Fibroblast of lung (primary cell): Measurements from ENCODE around the gene NBEA. TPM values are rescaled to one million over a fixed set of nuclear protein-coding genes. Genes with fewer than 3 reads are reported as not detected.

ENCODE experiments used
- DNase-seq, 2 donors: peaks; one replicate each; pipeline versions ENCODE4 v3.0.0 to v3.0.0-alpha.2; 2010; ENCODE audit warnings: low read depth in 2 of 2
- H2AFZ ChIP-seq: 2 replicates; pipeline ENCODE4 v1.5.1; 2012; ENCODE audit warnings: low read length, control low read depth, inconsistent platforms
- H3K27ac ChIP-seq: 2 replicates; pipeline ENCODE4 v1.5.1; 2011; ENCODE audit warnings: low read length, control low read depth; ENCODE audit not compliant: insufficient read depth
- H3K27me3 ChIP-seq: 2 replicates; pipeline ENCODE4 v1.5.1; 2011; ENCODE audit warnings: mild to moderate bottlenecking, low read length; ENCODE audit not compliant: control insufficient read depth, insufficient read depth
- H3K36me3 ChIP-seq: 2 replicates; pipeline ENCODE4 v1.5.1; 2011; ENCODE audit warnings: low read length; ENCODE audit not compliant: control insufficient read depth, insufficient read depth
- H3K4me1 ChIP-seq: 2 replicates; pipeline ENCODE4 v1.5.1; 2011; ENCODE audit warnings: low read length; ENCODE audit not compliant: control insufficient read depth, insufficient read depth; ENCODE audit errors: extremely low read depth
- H3K4me2 ChIP-seq: 2 replicates; pipeline ENCODE4 v1.5.1; 2011; ENCODE audit warnings: low read length, control low read depth; ENCODE audit not compliant: insufficient read depth; ENCODE audit errors: extremely low read depth
- H3K4me3 ChIP-seq, 4 experiments: fragments of 200-600 bp in 1 of 4; sonication (generic) in 1 of 4; replicated peaks in 1 of 4; 2 replicates each; pipeline ENCODE4 v1.5.1; 2011 to 2016; ENCODE audit warnings: low read length in 4 of 4, low read depth in 3 of 4, mild to moderate bottlenecking in 3 of 4, control low read depth in 2 of 4, inconsistent platforms in 1 of 4, mixed read lengths in 1 of 4; ENCODE audit not compliant: insufficient read depth in 1 of 4; ENCODE audit errors: control extremely low read depth in 1 of 4
- H3K79me2 ChIP-seq: 2 replicates; pipeline ENCODE4 v1.5.1; 2012; ENCODE audit warnings: mild to moderate bottlenecking, low read length, inconsistent platforms; ENCODE audit not compliant: control insufficient read depth, insufficient read depth
- H3K9ac ChIP-seq: 2 replicates; pipeline ENCODE4 v1.5.1; 2011; ENCODE audit warnings: mild to moderate bottlenecking, low read length, control low read depth; ENCODE audit not compliant: insufficient read depth
- H3K9me3 ChIP-seq: 2 replicates; pipeline ENCODE4 v1.5.1; 2012; ENCODE audit warnings: low read depth, low read length; ENCODE audit not compliant: control insufficient read depth, insufficient read depth
- H4K20me1 ChIP-seq: 2 replicates; pipeline ENCODE4 v1.5.1; 2011; ENCODE audit warnings: low read length; ENCODE audit not compliant: control insufficient read depth, insufficient read depth; ENCODE audit errors: extremely low read depth
- EZH2 ChIP-seq: IDR thresholded peaks from 2 replicates; pipeline ENCODE4 v1.5.1; 2012; ENCODE audit warnings: low read length, control low read depth, mild to moderate bottlenecking; ENCODE audit errors: missing control alignments
- polyA plus RNA-seq, 2 donors: library from polyadenylated mRNA; depleted of rRNA in 1 of 2; stranded (reverse) in 1 of 2; unstranded in 1 of 2; fragments of >200 nt; gene quantifications; 2 replicates each; pipeline ENCODE4 v1.2.1, GENCODE V29; 2011 to 2012; ENCODE audit warnings: missing spikeins in 1 of 2
- total RNA-seq: library from RNA; depleted of rRNA; stranded (reverse); fragments of >200 nt; gene quantifications from 2 replicates; pipeline ENCODE4 v1.2.1, GENCODE V29; 2014
- TF ChIP-seq, protein P1 (sequence below), 2 donors: IDR thresholded peaks in 1 of 2; conservative IDR thresholded peaks in 1 of 2; 1 replicate in 1 of 2; 2 replicates in 1 of 2; pipeline ENCODE4 v1.5.1; 2011 to 2012; ENCODE audit warnings: low read length in 2 of 2, control low read depth in 1 of 2, inconsistent platforms in 1 of 2, low read depth in 1 of 2, mild to moderate bottlenecking in 1 of 2

Gene NBEA
- total and polyA plus RNA-seq, 2 donors (not counting 1 experiment from before 2014, with no cell fraction given), result 3.6 to 7.8 TPM

DNA sequence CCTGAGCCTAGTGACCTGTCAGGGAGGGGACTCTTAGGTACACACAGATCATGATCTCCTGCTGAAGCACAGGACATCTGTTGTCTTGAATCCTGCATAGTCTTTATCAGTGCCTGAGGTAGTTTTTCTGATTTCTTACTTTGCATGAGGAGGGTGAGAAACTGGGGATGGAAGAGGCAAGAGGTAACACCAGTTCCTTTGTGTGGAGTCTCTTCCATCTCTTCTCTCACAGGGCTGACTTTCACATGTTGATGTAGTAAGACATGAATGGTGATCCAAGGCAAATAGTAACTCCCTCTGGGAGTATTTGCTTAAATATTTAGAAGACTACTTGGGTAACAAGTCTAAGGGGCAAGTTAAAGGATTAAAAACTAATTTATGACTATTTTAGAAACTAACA lies 9.5 kb downstream of the NBEA start:
- no peaks in the 10 kb centered on the region for H4K20me1 ChIP-seq
- H3K79me2 ChIP-seq, result no peaks in the 10 kb centered on the region
- H3K4me1 ChIP-seq, result no peaks in the 10 kb centered on the region
- H3K9me3 ChIP-seq, result no peaks in the 10 kb centered on the region
- H3K4me2 ChIP-seq, result no peak overlapping the region
- H2AFZ ChIP-seq, result no peak overlapping the region
- H3K4me3 ChIP-seq, result no peak overlapping the region
- H3K36me3 ChIP-seq, result no peaks in the 10 kb centered on the region
- no peak for TF ChIP-seq EZH2
- TF ChIP-seq, protein P1, sequence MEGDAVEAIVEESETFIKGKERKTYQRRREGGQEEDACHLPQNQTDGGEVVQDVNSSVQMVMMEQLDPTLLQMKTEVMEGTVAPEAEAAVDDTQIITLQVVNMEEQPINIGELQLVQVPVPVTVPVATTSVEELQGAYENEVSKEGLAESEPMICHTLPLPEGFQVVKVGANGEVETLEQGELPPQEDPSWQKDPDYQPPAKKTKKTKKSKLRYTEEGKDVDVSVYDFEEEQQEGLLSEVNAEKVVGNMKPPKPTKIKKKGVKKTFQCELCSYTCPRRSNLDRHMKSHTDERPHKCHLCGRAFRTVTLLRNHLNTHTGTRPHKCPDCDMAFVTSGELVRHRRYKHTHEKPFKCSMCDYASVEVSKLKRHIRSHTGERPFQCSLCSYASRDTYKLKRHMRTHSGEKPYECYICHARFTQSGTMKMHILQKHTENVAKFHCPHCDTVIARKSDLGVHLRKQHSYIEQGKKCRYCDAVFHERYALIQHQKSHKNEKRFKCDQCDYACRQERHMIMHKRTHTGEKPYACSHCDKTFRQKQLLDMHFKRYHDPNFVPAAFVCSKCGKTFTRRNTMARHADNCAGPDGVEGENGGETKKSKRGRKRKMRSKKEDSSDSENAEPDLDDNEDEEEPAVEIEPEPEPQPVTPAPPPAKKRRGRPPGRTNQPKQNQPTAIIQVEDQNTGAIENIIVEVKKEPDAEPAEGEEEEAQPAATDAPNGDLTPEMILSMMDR (conservative IDR thresholded peaks at IDR 0.05 in 1 of 2, IDR thresholded peaks at IDR 0.05 in 1 of 2; ENCODE audit: low read depth in 1 of 2, low read length in 2 of 2), result no peak
- no peak for DNase-seq
- H3K27ac ChIP-seq, result no peak overlapping the region
- H3K27me3 ChIP-seq, result no peaks in the 10 kb centered on the region
- no peak overlapping the region for H3K9ac ChIP-seq

DNA sequence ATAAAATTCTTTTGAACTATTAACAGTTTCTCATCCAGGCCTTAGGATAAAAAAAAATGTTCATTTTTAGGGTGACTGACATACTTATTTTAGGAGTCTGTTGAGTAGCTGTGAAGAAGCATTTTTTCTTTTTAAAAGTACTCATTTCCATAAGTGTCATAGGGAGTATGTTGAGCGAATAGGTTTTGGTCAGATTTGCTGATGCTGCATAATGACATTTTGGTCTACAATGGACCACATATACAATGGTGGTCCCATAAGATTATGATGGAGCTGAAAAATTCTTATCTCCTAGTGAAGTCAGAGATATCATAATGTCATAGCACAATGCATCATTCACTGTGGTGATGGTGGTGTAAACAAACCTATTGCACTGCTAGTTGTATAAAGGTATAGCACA lies 17.4 kb downstream of the NBEA start:
- no peaks in the 10 kb centered on the region for H3K4me1 ChIP-seq
- H3K4me3 ChIP-seq, result no peak overlapping the region
- no peak overlapping the region for H3K4me2 ChIP-seq
- H3K9ac ChIP-seq, result no peak overlapping the region
- H3K27me3 ChIP-seq, result no peaks in the 10 kb centered on the region
- DNase-seq, result no peak
- no peak overlapping the region for H3K27ac ChIP-seq
- no peak overlapping the region for H2AFZ ChIP-seq
- no peaks in the 10 kb centered on the region for H3K79me2 ChIP-seq
- H3K36me3 ChIP-seq, result no peaks in the 10 kb centered on the region
- H4K20me1 ChIP-seq, result no peaks in the 10 kb centered on the region
- no peak for TF ChIP-seq EZH2
- TF ChIP-seq, protein P1 (conservative IDR thresholded peaks at IDR 0.05 in 1 of 2, IDR thresholded peaks at IDR 0.05 in 1 of 2; ENCODE audit: low read depth in 1 of 2, low read length in 2 of 2), result no peak
- H3K9me3 ChIP-seq, result no peaks in the 10 kb centered on the region

DNA sequence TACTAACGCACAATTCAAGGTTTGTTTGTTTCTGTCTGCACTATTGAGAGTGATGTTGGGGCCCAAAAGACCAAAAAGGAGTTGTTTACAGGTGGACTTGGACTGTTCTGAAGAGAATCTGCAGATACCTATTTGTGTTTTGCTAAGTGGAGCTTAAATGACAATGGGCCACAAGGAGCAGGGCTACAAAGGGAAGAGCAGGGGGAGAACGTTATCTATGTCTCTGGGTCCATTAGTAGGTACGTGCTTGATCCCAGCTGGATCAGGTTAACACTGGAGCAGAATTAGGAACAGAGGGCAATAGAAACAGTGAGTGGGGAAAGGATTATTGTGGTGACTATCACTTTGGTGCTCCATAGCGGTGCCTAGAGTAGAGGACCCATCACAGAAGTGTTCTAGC lies 22.5 kb downstream of the NBEA start:
- H3K4me1 ChIP-seq, result no peaks in the 10 kb centered on the region
- H4K20me1 ChIP-seq, result no peaks in the 10 kb centered on the region
- H3K27ac ChIP-seq, result no peak overlapping the region
- H2AFZ ChIP-seq, result no peak overlapping the region
- H3K4me2 ChIP-seq, result no peak overlapping the region
- H3K36me3 ChIP-seq, result no peaks in the 10 kb centered on the region
- H3K9me3 ChIP-seq, result no peaks in the 10 kb centered on the region
- no peaks in the 10 kb centered on the region for H3K27me3 ChIP-seq
- H3K4me3 ChIP-seq, result no peak overlapping the region
- H3K9ac ChIP-seq, result no peak overlapping the region
- no peaks in the 10 kb centered on the region for H3K79me2 ChIP-seq
- DNase-seq, result no peak
- TF ChIP-seq EZH2, result no peak
- TF ChIP-seq, protein P1 (conservative IDR thresholded peaks at IDR 0.05 in 1 of 2, IDR thresholded peaks at IDR 0.05 in 1 of 2; ENCODE audit: low read depth in 1 of 2, low read length in 2 of 2), result no peak
